Kidney (tissue), 14 donors: ENCODE measurements around the gene HLA-A. TPM values are rescaled to one million over a fixed set of nuclear protein-coding genes. Genes with fewer than 3 reads are reported as not detected.

Experiments used
- DNase-seq, 5 donors: peaks; one replicate each; pipeline ENCODE4 v3.0.0-alpha.2; 2013 to 2020
- FAIRE-seq: peaks from 2 replicates; lab custom pipeline; 2012; peaks lifted over from hg19 to GRCh38; lab: Jason Lieb, UNC
- H3K27ac ChIP-seq, 2 donors: one replicate each; pipeline ENCODE4 v1.7.0; 2013; ENCODE audit warnings: low read depth in 2 of 2, low read length in 2 of 2, inconsistent platforms in 1 of 2
- H3K27me3 ChIP-seq: one replicate; pipeline ENCODE4 v1.7.1; 2013; ENCODE audit warnings: low read length, inconsistent platforms; ENCODE audit not compliant: control insufficient read depth, insufficient read depth
- H3K36me3 ChIP-seq, 3 donors: one replicate each; pipeline versions ENCODE4 v1.7.0 to v1.7.1; 2013; ENCODE audit warnings: low read length in 3 of 3, control low read depth in 1 of 3, inconsistent platforms in 1 of 3; ENCODE audit not compliant: insufficient read depth in 3 of 3, control insufficient read depth in 2 of 3
- H3K4me1 ChIP-seq, 3 donors: one replicate each; pipeline versions ENCODE4 v1.7.0 to v1.7.1; 2013; ENCODE audit warnings: low read length in 3 of 3, inconsistent platforms in 1 of 3, low read depth in 1 of 3; ENCODE audit not compliant: control insufficient read depth in 2 of 3, insufficient read depth in 2 of 3
- H3K4me3 ChIP-seq, 3 donors: one replicate each; pipeline versions ENCODE4 v1.7.0 to v1.8.1; 2013; ENCODE audit warnings: low read length in 3 of 3, control low read depth in 1 of 3, inconsistent platforms in 1 of 3
- H3K9ac ChIP-seq, 3 donors: one replicate each; pipeline versions ENCODE4 v1.7.0 to v1.7.1; 2013; ENCODE audit warnings: low read length in 3 of 3, control low read depth in 1 of 3, inconsistent platforms in 1 of 3
- H3K9me3 ChIP-seq, 3 donors: one replicate each; pipeline versions ENCODE4 v1.7.0 to v1.7.1; 2013; ENCODE audit warnings: low read length in 3 of 3, control low read depth in 1 of 3, inconsistent platforms in 1 of 3; ENCODE audit not compliant: control insufficient read depth in 2 of 3, insufficient read depth in 1 of 3
- intact Hi-C: fragments of 100-400 bp; cut with DNase I; formaldehyde crosslinking; loops from one replicate; pipeline ENCODE4 v1.11.1; 2022
- polyA plus RNA-seq: library from polyadenylated mRNA; stranded (reverse); fragments of 350-450 nt; fragmentation: Illumina TruSeq; extraction: RNeasy Lipid Tissue Mini Kit (QIAGEN cat#74804); gene quantifications from one replicate; pipeline ENCODE4 v1.2.3, GENCODE V29; 2014; ENCODE audit warnings: low read depth, low replicate concordance; ENCODE audit not compliant: insufficient read depth
- total RNA-seq: library from RNA; stranded (reverse); fragmentation: NEBNext Ultra II Directional; extraction: Animal tissue kit (Norgen Biotek cat#: 25700); gene quantifications from one replicate; pipeline ENCODE4 v1.2.1, GENCODE V29; 2021
- TF ChIP-seq, protein P1 (sequence below): IDR thresholded peaks from 3 replicates; pipeline ENCODE4 v1.5.1; 2012; ENCODE audit warnings: mild to moderate bottlenecking, moderate library complexity, borderline replicate concordance; ENCODE audit not compliant: insufficient read depth; ENCODE audit errors: extremely low read depth
- donor health status: control.
- donor health status: control.
- donor health status: control.
- donor health status: control.
- donor health status: control.
- donor health status: DM: yes; HTN: yes; CAD: no.
- donor health status: Normal renal cell carcinoma (clear cell type).

HLA-A gene
- total and polyA plus RNA-seq, 2 donors from 2014 or later: 695 to 1,143 TPM

DNA sequence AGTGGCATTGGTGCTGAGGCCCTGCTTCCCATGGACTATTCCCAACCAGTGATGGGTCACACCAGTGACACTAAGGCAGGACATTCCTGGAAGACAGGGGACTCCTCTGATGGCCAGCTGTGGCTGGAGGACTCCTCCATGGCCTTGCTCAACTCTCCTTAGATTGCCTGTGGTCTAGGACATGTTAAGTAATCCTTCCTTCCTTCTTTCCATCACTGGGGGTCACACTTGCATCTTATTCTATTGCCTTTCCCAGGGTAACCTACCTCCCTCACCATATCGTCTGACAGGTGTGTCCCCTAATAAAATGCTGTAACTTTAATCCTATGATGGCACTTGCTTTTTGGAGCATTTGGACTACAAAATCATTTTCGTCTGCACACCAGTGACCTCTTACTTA is 24.5 kb upstream of the HLA-A start:
- no peak overlapping the region for H3K4me3 ChIP-seq
- H3K36me3 ChIP-seq: no peaks in the 10 kb centered on the region
- no peak for DNase-seq
- no peaks in the 10 kb centered on the region for H3K9me3 ChIP-seq
- intact Hi-C loops: no loop called here
- H3K9ac ChIP-seq: no peak overlapping the region
- no peak for FAIRE-seq
- H3K27ac ChIP-seq: no peak overlapping the region
- no peaks in the 10 kb centered on the region for H3K27me3 ChIP-seq
- TF ChIP-seq, protein P1, sequence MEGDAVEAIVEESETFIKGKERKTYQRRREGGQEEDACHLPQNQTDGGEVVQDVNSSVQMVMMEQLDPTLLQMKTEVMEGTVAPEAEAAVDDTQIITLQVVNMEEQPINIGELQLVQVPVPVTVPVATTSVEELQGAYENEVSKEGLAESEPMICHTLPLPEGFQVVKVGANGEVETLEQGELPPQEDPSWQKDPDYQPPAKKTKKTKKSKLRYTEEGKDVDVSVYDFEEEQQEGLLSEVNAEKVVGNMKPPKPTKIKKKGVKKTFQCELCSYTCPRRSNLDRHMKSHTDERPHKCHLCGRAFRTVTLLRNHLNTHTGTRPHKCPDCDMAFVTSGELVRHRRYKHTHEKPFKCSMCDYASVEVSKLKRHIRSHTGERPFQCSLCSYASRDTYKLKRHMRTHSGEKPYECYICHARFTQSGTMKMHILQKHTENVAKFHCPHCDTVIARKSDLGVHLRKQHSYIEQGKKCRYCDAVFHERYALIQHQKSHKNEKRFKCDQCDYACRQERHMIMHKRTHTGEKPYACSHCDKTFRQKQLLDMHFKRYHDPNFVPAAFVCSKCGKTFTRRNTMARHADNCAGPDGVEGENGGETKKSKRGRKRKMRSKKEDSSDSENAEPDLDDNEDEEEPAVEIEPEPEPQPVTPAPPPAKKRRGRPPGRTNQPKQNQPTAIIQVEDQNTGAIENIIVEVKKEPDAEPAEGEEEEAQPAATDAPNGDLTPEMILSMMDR: no peak
- no peaks in the 10 kb centered on the region for H3K4me1 ChIP-seq

DNA sequence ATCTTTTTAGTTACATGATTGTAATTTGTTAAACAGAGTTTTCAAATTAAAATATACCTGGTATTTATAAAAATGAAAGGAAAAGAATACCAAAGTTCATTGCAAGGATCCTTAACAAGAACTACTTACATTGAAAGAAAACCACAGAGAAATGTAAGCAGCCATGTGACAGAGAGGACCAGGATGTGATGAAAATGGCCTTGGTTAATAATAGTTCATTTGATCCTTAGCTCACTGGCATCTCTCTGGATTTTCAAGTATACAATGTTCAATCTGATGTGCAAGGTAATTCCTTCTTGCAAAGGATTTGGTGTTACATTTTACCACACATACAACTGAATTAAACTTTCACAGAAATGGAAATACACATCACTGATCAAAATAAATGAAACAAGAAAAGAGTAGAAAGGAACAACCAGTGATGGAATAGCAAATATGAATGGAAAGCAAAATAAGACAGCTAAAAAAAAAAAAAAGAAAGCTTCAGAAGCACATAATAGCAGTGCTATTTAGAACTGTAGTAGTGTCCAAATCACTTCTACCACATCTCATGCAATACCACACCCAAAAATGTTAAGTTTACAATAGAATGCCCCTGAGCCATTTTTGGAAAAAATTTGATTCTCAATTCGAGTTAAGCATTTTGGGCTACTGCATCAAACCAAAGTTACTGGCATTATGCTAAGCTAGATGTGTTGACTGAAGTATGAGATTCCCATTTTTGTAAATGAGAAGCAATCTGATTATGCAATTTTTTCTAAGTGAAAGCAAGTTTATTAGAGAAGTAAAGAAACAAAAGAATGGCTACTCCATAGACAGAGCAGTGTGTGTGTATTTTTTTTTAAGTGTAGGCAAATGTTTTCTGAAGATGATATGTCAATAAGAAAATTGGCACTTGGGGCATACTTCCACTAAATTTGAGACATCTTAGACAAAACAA is 22.6 kb upstream of the HLA-A start:
- FAIRE-seq (no peak), DNase-seq (no peak)
- TF ChIP-seq, protein P1: no peak
- Histone ChIP-seq H3K27me3 (no peaks in the 10 kb centered on the region), H3K9me3 (no peaks in the 10 kb centered on the region), H3K4me3 (no peak overlapping the region), H3K9ac (no peak overlapping the region), H3K27ac (no peak overlapping the region), H3K4me1 (no peaks in the 10 kb centered on the region), H3K36me3 (no peaks in the 10 kb centered on the region)
- intact Hi-C loops: no loop called here

DNA sequence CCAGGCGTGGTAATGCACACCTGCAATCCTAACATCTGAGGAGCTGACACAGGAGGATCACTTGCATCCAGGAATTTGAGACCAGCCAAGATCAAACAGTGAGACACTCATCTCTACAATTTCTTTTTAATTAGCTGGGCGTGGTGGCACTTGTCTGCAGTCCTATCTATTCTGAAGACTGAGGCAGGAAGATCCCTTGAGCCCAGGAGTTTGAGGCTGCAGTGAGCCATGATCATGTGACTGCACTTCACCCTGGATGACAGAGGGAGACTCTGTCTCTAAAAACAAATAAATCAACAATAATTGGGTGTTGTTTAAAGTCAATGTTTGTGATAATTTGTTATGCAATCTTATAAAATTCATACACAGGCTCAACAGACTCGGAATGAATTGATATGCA is 18.0 kb upstream of the HLA-A start:
- FAIRE-seq: no peak
- Histone ChIP-seq H3K36me3 (no peaks in the 10 kb centered on the region), H3K27ac (no peak overlapping the region), H3K4me1 (peaks cover 0 to 8% (median 4%) of the 10 kb centered on the region in 3 donors), H3K4me3 (no peak overlapping the region), H3K9ac (no peak overlapping the region), H3K9me3 (no peaks in the 10 kb centered on the region), H3K27me3 (no peaks in the 10 kb centered on the region)
- no peak for DNase-seq
- TF ChIP-seq, protein P1: no peak
- intact Hi-C loops: no loop called here
